Naive thymus-derived CD4-positive, alpha-beta T cell (primary cell): Measurements from ENCODE around the gene PTPRS. TPM values are rescaled to one million over a fixed set of nuclear protein-coding genes. Genes with fewer than 3 reads are reported as not detected.

Source experiments
- ATAC-seq: fragments of 150-1000 bp; cut with Tn5 transposase; 2 replicates; pipeline ENCODE4 v1.10.0; 2021; ENCODE audit warnings: mild to moderate bottlenecking, moderate library complexity
- CTCF ChIA-PET: fragments of 350-600 bp; sonication (Branson Sonifier 250); formaldehyde crosslinking; loops from one replicate; lab custom pipeline; 2021; ENCODE audit warnings: antibody characterized with exemption; lab: Charles Lee
- POLR2A ChIA-PET: fragments of 350-600 bp; sonication (Branson Sonifier 250); formaldehyde crosslinking; loops from one replicate; lab custom pipeline; 2021; ENCODE audit warnings: antibody characterized with exemption, inconsistent platforms; lab: Charles Lee
- DNase-seq, 9 donors: peaks; one replicate each; pipeline versions ENCODE4 v3.0.0 to v3.0.0-alpha.2; 2020 to 2022; ENCODE audit warnings: mixed read lengths in 1 of 9
- H3K27ac ChIP-seq: one replicate; pipeline ENCODE4 v1.7.0; 2013; ENCODE audit warnings: mild to moderate bottlenecking, low read depth, low read length, moderate library complexity
- H3K27me3 ChIP-seq, 2 donors: one replicate each; pipeline ENCODE4 v1.7.0; 2013; ENCODE audit warnings: low read length in 2 of 2, mild to moderate bottlenecking in 2 of 2, moderate library complexity in 2 of 2; ENCODE audit not compliant: control insufficient read depth in 2 of 2, insufficient read depth in 2 of 2
- H3K36me3 ChIP-seq, 3 experiments: 1 replicate in 2 of 3; 2 replicates in 1 of 3; pipeline ENCODE4 v1.7.0; 2013; ENCODE audit warnings: low read length in 3 of 3, mild to moderate bottlenecking in 3 of 3, moderate library complexity in 1 of 3; ENCODE audit not compliant: insufficient read depth in 3 of 3, control insufficient read depth in 2 of 3
- H3K4me1 ChIP-seq, 2 donors: one replicate each; pipeline ENCODE4 v1.7.0; 2013; ENCODE audit warnings: low read length in 2 of 2, mild to moderate bottlenecking in 2 of 2, moderate library complexity in 1 of 2; ENCODE audit not compliant: control insufficient read depth in 2 of 2, insufficient read depth in 2 of 2
- H3K4me3 ChIP-seq: 2 replicates; pipeline ENCODE4 v1.7.0; 2013; ENCODE audit warnings: mild to moderate bottlenecking, low read length
- H3K9me3 ChIP-seq, 3 experiments: 1 replicate in 2 of 3; 2 replicates in 1 of 3; pipeline ENCODE4 v1.7.0; 2013; ENCODE audit warnings: low read length in 3 of 3; ENCODE audit not compliant: control insufficient read depth in 2 of 3
- H3K27ac Mint-ChIP-seq, 9 donors: one replicate each; pipeline ENCODE4 v1.8.0; 2020 to 2022; ENCODE audit warnings: mixed read lengths in 9 of 9, mild to moderate bottlenecking in 8 of 9, moderate library complexity in 5 of 9, inconsistent platforms in 2 of 9
- H3K27me3 Mint-ChIP-seq, 5 donors: one replicate each; pipeline ENCODE4 v1.8.0; 2021 to 2022; ENCODE audit warnings: mixed read lengths in 5 of 5, mild to moderate bottlenecking in 1 of 5
- H3K36me3 Mint-ChIP-seq, 5 donors: one replicate each; pipeline ENCODE4 v1.8.0; 2020 to 2022; ENCODE audit warnings: mixed read lengths in 5 of 5, mild to moderate bottlenecking in 3 of 5, inconsistent platforms in 1 of 5
- H3K4me1 Mint-ChIP-seq, 7 donors: one replicate each; pipeline ENCODE4 v1.8.0; 2020 to 2022; ENCODE audit warnings: mixed read lengths in 7 of 7, mild to moderate bottlenecking in 3 of 7, inconsistent platforms in 1 of 7
- H3K4me3 Mint-ChIP-seq, 10 donors: one replicate each; pipeline ENCODE4 v1.8.0; 2020 to 2022; ENCODE audit warnings: mild to moderate bottlenecking in 10 of 10, mixed read lengths in 10 of 10, moderate library complexity in 6 of 10, inconsistent platforms in 2 of 10
- H3K9me3 Mint-ChIP-seq, 11 donors: one replicate each; pipeline ENCODE4 v1.8.0; 2020 to 2022; ENCODE audit warnings: mixed read lengths in 11 of 11, mild to moderate bottlenecking in 4 of 11, inconsistent platforms in 1 of 11, moderate library complexity in 1 of 11
- intact Hi-C, 2 donors: fragments of 100-400 bp; cut with micrococcal nuclease; formaldehyde crosslinking; loops; one replicate each; pipeline ENCODE4 v1.15.1; 2023
- polyA plus RNA-seq, 2 donors: library from polyadenylated mRNA; unstranded; fragments of 300-500 nt; fragmentation: Illumina TruSeq; gene quantifications; one replicate each; pipeline ENCODE4 v1.2.3, GENCODE V29; 2021
- total RNA-seq, 6 experiments: library from RNA in 5 of 6; stranded (reverse) in 5 of 6; gene quantifications; 1 replicate in 5 of 6; 2 replicates in 1 of 6; pipeline ENCODE4 v1.2.3 and lab custom pipeline; 2021 to 2026

PTPRS gene
- total and polyA plus RNA-seq, 7 experiments from 2014 or later = 0.51 to 9.3 (median 2.9) TPM; not detected in 1

DNA sequence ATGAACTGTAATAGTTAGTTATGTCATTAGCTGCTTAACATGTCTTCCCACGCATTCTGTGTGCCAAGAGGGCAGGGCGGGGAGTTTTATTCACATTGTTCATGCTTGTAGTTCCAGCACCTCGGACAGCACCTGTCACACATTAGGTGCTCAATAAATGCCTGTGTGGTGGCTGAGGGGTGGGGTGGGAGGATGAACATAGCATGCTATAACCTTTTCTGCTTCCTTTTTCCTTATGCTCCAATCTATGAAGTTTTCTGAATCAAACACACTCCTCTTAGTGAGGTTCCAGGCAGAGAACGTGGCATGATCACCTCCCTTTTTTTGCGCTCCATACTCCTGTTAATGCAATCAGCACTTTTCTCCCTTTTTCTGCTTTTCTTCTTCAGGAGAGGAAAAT is 15.8 kb upstream of the PTPRS start:
- Mint-ChIP-seq H3K4me1 (peaks cover 0 to 2% (median 0%) of the 10 kb centered on the region in 7 donors), H3K4me3 (no peak overlapping the region), H3K9me3 (peaks cover 0 to 10% (median 2%) of the 10 kb centered on the region in 11 donors), H3K27me3 (peaks cover 0 to 72% (median 52%) of the 10 kb centered on the region in 5 donors), H3K27ac (no peak overlapping the region), H3K36me3 (no peaks in the 10 kb centered on the region)
- ATAC-seq (no peak), DNase-seq (no peak)
- ChIA-PET POLR2A (no interaction called here), CTCF (no interaction called here)
- H3K9me3 ChIP-seq = no peaks in the 10 kb centered on the region
- no peaks in the 10 kb centered on the region for H3K36me3 ChIP-seq
- no peaks in the 10 kb centered on the region for H3K27me3 ChIP-seq
- no peak overlapping the region for H3K4me3 ChIP-seq
- H3K27ac ChIP-seq = no peak overlapping the region
- intact Hi-C loops = no loop called here
- no peaks in the 10 kb centered on the region for H3K4me1 ChIP-seq

DNA sequence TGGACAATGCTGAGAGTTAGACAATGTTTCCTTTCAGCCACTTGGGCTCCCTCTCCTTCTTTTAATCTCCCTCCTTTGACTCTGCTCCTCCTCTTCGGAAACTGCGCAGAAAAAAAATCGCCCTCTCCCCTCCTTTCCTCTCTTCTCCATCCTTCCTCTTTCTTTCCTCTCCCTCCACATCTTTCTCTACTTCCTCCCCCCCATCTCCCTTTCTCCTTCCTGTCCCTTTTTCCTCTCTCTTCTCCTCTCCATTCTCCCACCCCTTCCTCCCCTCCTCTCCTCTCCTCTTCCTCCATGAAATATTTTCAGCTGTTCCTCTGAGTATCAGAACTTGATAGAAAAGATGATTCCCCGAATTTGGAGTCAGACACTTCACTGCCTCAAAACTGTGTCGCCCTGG is 15.1 kb upstream of the PTPRS start:
- peaks cover 0 to 75% (median 49%) of the 10 kb centered on the region in 5 donors for H3K27me3 Mint-ChIP-seq
- ATAC-seq (no peak), DNase-seq (no peak)
- H3K4me3 Mint-ChIP-seq = no peak overlapping the region
- Histone ChIP-seq H3K36me3 (no peaks in the 10 kb centered on the region), H3K27me3 (no peaks in the 10 kb centered on the region), H3K27ac (no peak overlapping the region), H3K4me3 (no peak overlapping the region), H3K9me3 (no peaks in the 10 kb centered on the region), H3K4me1 (no peaks in the 10 kb centered on the region)
- ChIA-PET POLR2A (no interaction called here), CTCF (no interaction called here)
- H3K27ac Mint-ChIP-seq = no peak overlapping the region
- intact Hi-C loops = no loop called here
- peaks cover 0 to 2% (median 0%) of the 10 kb centered on the region in 7 donors for H3K4me1 Mint-ChIP-seq
- H3K9me3 Mint-ChIP-seq = peaks cover 0 to 8% (median 2%) of the 10 kb centered on the region in 11 donors
- H3K36me3 Mint-ChIP-seq = no peaks in the 10 kb centered on the region

DNA sequence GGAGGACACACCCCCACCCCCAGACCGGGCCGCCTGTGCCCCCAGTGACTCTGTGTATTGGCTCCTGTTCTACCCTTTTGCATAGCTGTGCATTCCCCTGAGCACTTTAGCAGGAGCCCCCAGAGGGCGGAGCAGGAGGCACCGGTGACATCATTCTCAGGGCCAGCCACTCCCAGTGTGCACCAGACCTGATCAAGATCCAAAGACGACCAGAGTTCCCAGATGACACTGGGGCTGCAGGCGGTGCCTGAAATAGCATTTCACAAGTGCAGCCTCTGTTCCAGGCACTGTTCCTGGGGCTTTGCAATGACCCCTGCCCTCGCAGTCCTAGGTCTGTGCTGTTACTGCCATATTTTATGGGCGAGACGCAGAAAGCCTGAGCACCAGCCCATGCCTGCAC is 14.5 kb upstream of the PTPRS start:
- H3K9me3 Mint-ChIP-seq = peaks cover 0 to 8% (median 2%) of the 10 kb centered on the region in 11 donors
- Histone ChIP-seq H3K36me3 (no peaks in the 10 kb centered on the region), H3K9me3 (no peaks in the 10 kb centered on the region), H3K27me3 (no peaks in the 10 kb centered on the region), H3K4me3 (no peak overlapping the region), H3K27ac (no peak overlapping the region), H3K4me1 (no peaks in the 10 kb centered on the region)
- peaks cover 0 to 2% (median 0%) of the 10 kb centered on the region in 7 donors for H3K4me1 Mint-ChIP-seq
- H3K27ac Mint-ChIP-seq = no peak overlapping the region
- H3K4me3 Mint-ChIP-seq = no peak overlapping the region
- ATAC-seq (no peak), DNase-seq (no peak)
- ChIA-PET CTCF (no interaction called here), POLR2A (no interaction called here)
- no peaks in the 10 kb centered on the region for H3K36me3 Mint-ChIP-seq
- peaks cover 0 to 75% (median 47%) of the 10 kb centered on the region in 5 donors for H3K27me3 Mint-ChIP-seq
- intact Hi-C loops = no loop called here

DNA sequence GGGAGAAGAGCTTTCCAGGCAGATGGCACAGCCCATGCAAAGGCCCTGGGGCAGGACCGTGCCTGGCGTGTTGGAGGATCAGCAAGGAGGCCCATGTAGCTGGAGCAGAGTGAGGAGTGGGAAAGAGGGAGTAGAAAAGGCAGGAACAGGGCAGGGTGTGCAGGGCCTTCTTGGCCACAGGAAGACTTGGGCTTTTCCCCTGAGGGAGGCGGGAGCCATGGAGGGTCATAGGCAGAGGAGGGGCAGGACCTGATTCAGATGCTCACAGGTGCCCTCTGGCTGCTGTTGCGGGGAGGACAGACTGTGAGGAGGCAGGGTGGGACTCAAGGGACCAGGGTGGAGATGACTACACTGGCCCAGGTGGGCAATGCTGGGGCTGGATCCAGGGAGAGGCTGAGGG is 13.8 kb upstream of the PTPRS start:
- Histone ChIP-seq H3K27me3 (no peaks in the 10 kb centered on the region), H3K36me3 (no peaks in the 10 kb centered on the region), H3K4me1 (no peaks in the 10 kb centered on the region), H3K9me3 (no peaks in the 10 kb centered on the region), H3K4me3 (no peak overlapping the region), H3K27ac (no peak overlapping the region)
- Mint-ChIP-seq H3K27ac (no peak overlapping the region), H3K4me3 (no peak overlapping the region), H3K9me3 (peaks cover 0 to 9% (median 2%) of the 10 kb centered on the region in 11 donors), H3K36me3 (no peaks in the 10 kb centered on the region), H3K27me3 (peaks cover 0 to 72% (median 45%) of the 10 kb centered on the region in 5 donors), H3K4me1 (peaks cover 0 to 2% (median 0%) of the 10 kb centered on the region in 7 donors)
- ATAC-seq (no peak), DNase-seq (no peak)
- intact Hi-C loops = no loop called here
- CTCF ChIA-PET = no interaction called here
- POLR2A ChIA-PET = no interaction called here

DNA sequence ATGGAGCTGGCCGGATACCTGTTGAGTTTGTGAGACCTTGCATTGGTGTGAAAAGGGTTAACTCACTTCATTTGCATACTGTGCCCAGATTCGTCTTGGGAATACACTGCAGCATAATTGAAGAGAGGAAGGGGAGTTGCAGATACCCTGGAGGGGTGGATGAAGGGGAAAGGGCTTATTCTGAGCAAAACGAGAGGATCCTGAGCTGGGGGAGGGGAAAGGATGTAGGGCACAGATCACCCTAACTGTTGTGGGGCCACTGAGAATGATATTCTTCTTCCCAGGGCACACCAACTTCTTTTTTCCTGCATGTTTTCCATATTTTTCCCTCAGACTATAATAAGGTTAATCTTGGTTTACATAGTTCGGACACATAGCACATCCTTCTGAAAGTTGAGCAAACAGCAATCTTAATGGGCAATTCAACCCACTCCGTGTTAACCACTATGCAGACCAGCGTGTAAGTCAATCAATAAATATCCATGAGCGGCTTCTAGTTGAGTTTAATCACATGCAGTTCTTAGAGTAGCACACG is 11.7 kb upstream of the PTPRS start:
- POLR2A ChIA-PET = no interaction called here
- no peak overlapping the region for H3K27ac ChIP-seq
- CTCF ChIA-PET = no interaction called here
- no peaks in the 10 kb centered on the region for H3K4me1 ChIP-seq
- no peak for ATAC-seq
- Mint-ChIP-seq H3K4me3 (no peak overlapping the region), H3K27me3 (peaks cover 0 to 51% (median 37%) of the 10 kb centered on the region in 5 donors), H3K4me1 (peaks cover 0 to under 1% (median 0%) of the 10 kb centered on the region in 7 donors), H3K9me3 (peaks cover 0 to 15% (median 5%) of the 10 kb centered on the region in 11 donors), H3K36me3 (no peaks in the 10 kb centered on the region), H3K27ac (no peak overlapping the region)
- no peak overlapping the region for H3K4me3 ChIP-seq
- intact Hi-C loops = no loop called here
- H3K9me3 ChIP-seq = no peaks in the 10 kb centered on the region
- H3K27me3 ChIP-seq = no peaks in the 10 kb centered on the region
- no peak for DNase-seq
- no peaks in the 10 kb centered on the region for H3K36me3 ChIP-seq

DNA sequence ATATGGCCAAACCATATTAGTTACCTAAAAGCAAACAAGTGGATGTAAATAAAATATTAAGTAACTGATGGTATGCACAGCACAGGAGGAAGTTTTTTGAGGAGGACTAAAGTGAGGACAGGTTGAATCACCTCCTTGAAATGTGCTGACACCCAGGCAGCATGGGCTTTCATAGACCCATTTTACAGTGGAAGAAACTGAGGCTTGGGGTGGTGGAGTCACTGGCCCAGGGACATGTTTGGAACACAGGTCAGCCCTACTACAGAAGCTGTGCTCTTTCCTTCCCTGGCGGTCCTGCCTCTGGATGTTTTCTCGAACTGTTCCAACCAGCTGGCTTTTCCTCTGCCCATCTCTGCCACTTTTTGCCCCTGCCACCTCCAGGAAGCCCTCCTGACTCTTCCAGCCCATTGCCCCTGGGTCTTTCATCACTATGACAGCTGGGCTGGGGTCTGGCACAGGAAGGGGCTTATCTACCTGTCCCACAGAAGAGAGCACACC is 11.2 kb upstream of the PTPRS start:
- DNase-seq (no peak), ATAC-seq (no peak)
- Histone ChIP-seq H3K36me3 (no peaks in the 10 kb centered on the region), H3K27ac (no peak overlapping the region), H3K9me3 (no peaks in the 10 kb centered on the region), H3K4me1 (no peaks in the 10 kb centered on the region), H3K27me3 (no peaks in the 10 kb centered on the region), H3K4me3 (no peak overlapping the region)
- ChIA-PET CTCF (no interaction called here), POLR2A (interaction anchor here (0.6 kb wide), 1 partner anchor 292 kb away, joined by 3 read pairs; no protein-coding TSS in a partner anchor)
- Mint-ChIP-seq H3K4me1 (no peaks in the 10 kb centered on the region), H3K9me3 (peaks cover 0 to 19% (median 8%) of the 10 kb centered on the region in 11 donors), H3K27me3 (peaks cover 0 to 46% (median 36%) of the 10 kb centered on the region in 5 donors), H3K36me3 (peaks cover 0 to 2% (median 0%) of the 10 kb centered on the region in 5 donors), H3K27ac (no peak overlapping the region), H3K4me3 (no peak overlapping the region)
- intact Hi-C loops = no loop called here

DNA sequence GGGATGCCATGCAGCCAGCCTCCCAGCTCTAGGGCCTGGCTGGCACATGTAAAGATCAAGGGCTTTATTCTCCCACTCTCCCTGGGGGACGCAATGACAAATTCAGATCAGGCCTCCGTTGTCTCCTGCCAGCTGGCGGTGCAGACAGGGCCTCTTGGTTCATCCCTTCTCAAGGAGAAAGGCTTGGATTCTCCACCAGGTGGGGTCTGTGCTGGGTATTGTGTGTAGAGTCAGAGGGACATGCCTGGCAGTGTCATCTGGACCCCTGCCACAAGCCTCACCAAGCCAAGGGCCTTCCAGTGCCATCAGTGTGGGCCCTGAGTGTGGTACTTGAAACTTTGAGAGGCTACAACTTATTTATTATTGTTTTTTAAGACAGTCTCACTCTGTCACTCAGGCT is 8.4 kb upstream of the PTPRS start:
- Mint-ChIP-seq H3K4me1 (no peaks in the 10 kb centered on the region), H3K9me3 (peaks cover 0 to 25% (median 7%) of the 10 kb centered on the region in 11 donors), H3K27me3 (peaks cover 0 to 36% (median 28%) of the 10 kb centered on the region in 5 donors), H3K4me3 (no peak overlapping the region), H3K36me3 (peaks cover 0 to 6% (median 0%) of the 10 kb centered on the region in 5 donors), H3K27ac (no peak overlapping the region)
- Histone ChIP-seq H3K9me3 (no peaks in the 10 kb centered on the region), H3K4me3 (no peak overlapping the region), H3K4me1 (no peaks in the 10 kb centered on the region), H3K27ac (no peak overlapping the region), H3K36me3 (no peaks in the 10 kb centered on the region), H3K27me3 (no peaks in the 10 kb centered on the region)
- ChIA-PET POLR2A (no interaction called here), CTCF (no interaction called here)
- DNase-seq (no peak), ATAC-seq (no peak)
- intact Hi-C loops = no loop called here
